SK-N-SH (cell line): ENCODE results near the gene FKBP1C.

Experiments used
- CTCF ChIP-seq: fragments of 200-600 bp; sonication (generic); IDR thresholded peaks from 2 replicates; pipeline ENCODE4 v1.6.1; 2017; ENCODE audit warnings: antibody characterized with exemption, mild to moderate bottlenecking, moderate library complexity
- EP300 ChIP-seq, 2 experiments: IDR thresholded peaks; 2 replicates each; pipeline versions ENCODE4 v1.4.0 to v1.6.1; 2012; ENCODE audit warnings: borderline replicate concordance in 1 of 2, low read depth in 1 of 2, low read length in 1 of 2
- FOXJ3 ChIP-seq: sonication (generic); formaldehyde crosslinking; IDR thresholded peaks from 2 replicates; pipeline ENCODE4 v1.5.1; 2020; ENCODE audit warnings: mild to moderate bottlenecking, missing genetic modification reagents
- GATA2 ChIP-seq: sonication (generic); formaldehyde crosslinking; IDR thresholded peaks from 2 replicates; pipeline ENCODE4 v1.5.0; 2020; ENCODE audit warnings: mild to moderate bottlenecking, missing genetic modification reagents
- IRF3 ChIP-seq: fragments of 150-350 bp; IDR thresholded peaks from 2 replicates; pipeline ENCODE4 v1.6.1; 2016; ENCODE audit warnings: mild to moderate bottlenecking, low read depth, low read length
- JUND ChIP-seq: IDR thresholded peaks from 2 replicates; pipeline ENCODE4 v1.4.0; 2012
- MAX ChIP-seq: IDR thresholded peaks from 2 replicates; pipeline ENCODE4 v1.4.0; 2012; ENCODE audit warnings: low read depth
- POLR2AphosphoS5 ChIP-seq: IDR thresholded peaks from 2 replicates; pipeline ENCODE4 v1.6.1; 2012; ENCODE audit warnings: low read depth, low read length
- RFX5 ChIP-seq: IDR thresholded peaks from 2 replicates; pipeline ENCODE4 v1.6.1; 2012; ENCODE audit warnings: mild to moderate bottlenecking, improper control_type of control experiment, low read length
- SMC3 ChIP-seq: IDR thresholded peaks from 2 replicates; pipeline ENCODE4 v1.6.1; 2012; ENCODE audit warnings: low read depth, low read length, improper control_type of control experiment
- TAF1 ChIP-seq: IDR thresholded peaks from 2 replicates; pipeline ENCODE4 v1.6.1; 2012; ENCODE audit warnings: low read depth, mild to moderate bottlenecking, low read length, moderate library complexity, borderline replicate concordance
- TCF12 ChIP-seq: IDR thresholded peaks from 2 replicates; pipeline ENCODE4 v1.4.0; 2012
- USF1 ChIP-seq: IDR thresholded peaks from 2 replicates; pipeline ENCODE4 v1.4.0; 2012; ENCODE audit warnings: low read depth, borderline replicate concordance
- ZBTB33 ChIP-seq: IDR thresholded peaks from 2 replicates; pipeline ENCODE4 v1.4.0; 2012; ENCODE audit warnings: low read depth, borderline replicate concordance

- TF ChIP-seq CTCF (no peak), TAF1 (no peak), ZBTB33 (no peak), SMC3 (no peak), MAX (no peak), TCF12 (no peak), FOXJ3 (CRISPR knock-in tag) (no peak), USF1 (no peak), POLR2AphosphoS5 (no peak), RFX5 (no peak), IRF3 (no peak), JUND (no peak), EP300 (IDR thresholded peaks at IDR 0.05; ENCODE audit: borderline replicate concordance in 1 of 2, low read depth in 1 of 2, low read length in 1 of 2) (no peak), GATA2 (CRISPR knock-in tag) (no peak)
Observed at GRCh38 chr6:63174173-63174572, 37.1 kb upstream of the FKBP1C start.
